Raji (cell line): ENCODE results near the gene VPS50.

Experiments used
- POLR2A ChIP-seq: IDR thresholded peaks from 2 replicates; pipeline ENCODE4 v1.6.1; 2011; ENCODE audit warnings: low read depth, low read length, control low read depth; ENCODE audit not compliant: insufficient read depth

The VPS50 gene

GRCh38 chr7:93219868-93220267 lies 12.3 kb upstream of the VPS50 start:
- no peak for TF ChIP-seq POLR2A

GRCh38 chr7:93226310-93226709 lies 5.9 kb upstream of the VPS50 start, which contains the start of gene HEPACAM2:
TSS of gene HEPACAM2 (minus strand) at chr7:93226469.
- TF ChIP-seq POLR2A, result no peak

GRCh38 chr7:93228302-93228701 lies 3.9 kb upstream of the VPS50 start:
- TF ChIP-seq POLR2A, result no peak

GRCh38 chr7:93231259-93231658 lies 907 bp upstream of the VPS50 start:
- TF ChIP-seq POLR2A, result no peak

- TF ChIP-seq POLR2A, result no peak
Measured at GRCh38 chr7:93232673-93233018, 480 bp downstream of the VPS50 start.

GRCh38 chr7:93235541-93235940 lies 3.4 kb downstream of the VPS50 start:
- TF ChIP-seq POLR2A, result no peak

- no peak for TF ChIP-seq POLR2A
Measured at GRCh38 chr7:93238131-93238530, 6.0 kb downstream of the VPS50 start.

GRCh38 chr7:93238748-93239147 lies 6.6 kb downstream of the VPS50 start:
- TF ChIP-seq POLR2A, result no peak

GRCh38 chr7:93239824-93240223 lies 7.7 kb downstream of the VPS50 start:
- no peak for TF ChIP-seq POLR2A

- no peak for TF ChIP-seq POLR2A
Measured at GRCh38 chr7:93242106-93242505, 9.9 kb downstream of the VPS50 start.

GRCh38 chr7:93245525-93246432 lies 13.6 kb downstream of the VPS50 start:
- TF ChIP-seq POLR2A, result no peak

GRCh38 chr7:93249491-93250148 lies 17.5 kb downstream of the VPS50 start:
- no peak for TF ChIP-seq POLR2A

- no peak for TF ChIP-seq POLR2A
Measured at GRCh38 chr7:93258661-93259060, 26.5 kb downstream of the VPS50 start.

GRCh38 chr7:93262535-93262934 lies 30.4 kb downstream of the VPS50 start:
- TF ChIP-seq POLR2A, result no peak

GRCh38 chr7:93265220-93265619 lies 33.1 kb downstream of the VPS50 start:
- no peak for TF ChIP-seq POLR2A

- no peak for TF ChIP-seq POLR2A
Measured at GRCh38 chr7:93279541-93279940, 47.4 kb downstream of the VPS50 start.
